ENCODE measurements around the gene ATP1A1. TPM values are rescaled to one million over a fixed set of nuclear protein-coding genes. Genes with fewer than 3 reads are reported as not detected.

Gene ATP1A1
- polyA plus RNA-seq, 3 donors = 32.3 to 135 (median 32.7) TPM

GRCh38 chr1:116431870-116432500 is 58.9 kb downstream of the ATP1A1 start:
- Mint-ChIP-seq H3K27ac (no peak overlapping the region), H3K36me3 (no peaks in the 10 kb centered on the region), H3K27me3 (ENCODE audit: low read depth in 3 of 3) (peaks cover 0 to 4% (median 0%) of the 10 kb centered on the region in 3 donors), H3K9me3 (peaks cover 0 to 2% (median 0%) of the 10 kb centered on the region in 7 donors), H3K4me3 (no peak overlapping the region), H3K4me1 (no peaks in the 10 kb centered on the region)
- peaks cover 0 to 2% of the 10 kb centered on the region in 2 donors for H3K27me3 ChIP-seq (ENCODE audit: control insufficient read depth in 2 of 2, insufficient read depth in 2 of 2, low read length in 2 of 2)
- 78% methylated on average over 7 of the region's 7 CpGs for WGBS (ENCODE audit: insufficient coverage)
- H3K79me2 ChIP-seq (ENCODE audit: insufficient read depth, low read length) = no peaks in the 10 kb centered on the region
- TF ChIP-seq, protein P1, sequence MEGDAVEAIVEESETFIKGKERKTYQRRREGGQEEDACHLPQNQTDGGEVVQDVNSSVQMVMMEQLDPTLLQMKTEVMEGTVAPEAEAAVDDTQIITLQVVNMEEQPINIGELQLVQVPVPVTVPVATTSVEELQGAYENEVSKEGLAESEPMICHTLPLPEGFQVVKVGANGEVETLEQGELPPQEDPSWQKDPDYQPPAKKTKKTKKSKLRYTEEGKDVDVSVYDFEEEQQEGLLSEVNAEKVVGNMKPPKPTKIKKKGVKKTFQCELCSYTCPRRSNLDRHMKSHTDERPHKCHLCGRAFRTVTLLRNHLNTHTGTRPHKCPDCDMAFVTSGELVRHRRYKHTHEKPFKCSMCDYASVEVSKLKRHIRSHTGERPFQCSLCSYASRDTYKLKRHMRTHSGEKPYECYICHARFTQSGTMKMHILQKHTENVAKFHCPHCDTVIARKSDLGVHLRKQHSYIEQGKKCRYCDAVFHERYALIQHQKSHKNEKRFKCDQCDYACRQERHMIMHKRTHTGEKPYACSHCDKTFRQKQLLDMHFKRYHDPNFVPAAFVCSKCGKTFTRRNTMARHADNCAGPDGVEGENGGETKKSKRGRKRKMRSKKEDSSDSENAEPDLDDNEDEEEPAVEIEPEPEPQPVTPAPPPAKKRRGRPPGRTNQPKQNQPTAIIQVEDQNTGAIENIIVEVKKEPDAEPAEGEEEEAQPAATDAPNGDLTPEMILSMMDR (IDR thresholded peaks at IDR 0.05) = no peak
- no peaks in the 10 kb centered on the region for H3K9me3 ChIP-seq (replicated peaks in 1 of 2; ENCODE audit: control insufficient read depth in 1 of 2, insufficient read depth in 1 of 2, low read length in 2 of 2)
- no peak overlapping the region for H3K9ac ChIP-seq (ENCODE audit: insufficient read depth, low read length, poor library complexity, severe bottlenecking)
- no peak overlapping the region for H3K27ac ChIP-seq (ENCODE audit: low read depth in 1 of 2, low read length in 2 of 2)
- H3K4me2 ChIP-seq (replicated peaks; ENCODE audit: extremely low read depth, low read length, poor library complexity, severe bottlenecking) = no peak overlapping the region
- DNase-seq = no peak
- no peaks in the 10 kb centered on the region for H3K4me1 ChIP-seq (ENCODE audit: control insufficient read depth in 1 of 2, insufficient read depth in 2 of 2, low read length in 2 of 2)
- intact Hi-C loops (cut with micrococcal nuclease) = no loop called here
- no peak overlapping the region for H3K4me3 ChIP-seq (replicated peaks in 1 of 3; ENCODE audit: low read depth in 2 of 3, low read length in 3 of 3)
- no peaks in the 10 kb centered on the region for H4K20me1 ChIP-seq (ENCODE audit: insufficient read depth, low read length)
- no peaks in the 10 kb centered on the region for H3K36me3 ChIP-seq (replicated peaks in 1 of 2; ENCODE audit: control insufficient read depth in 1 of 2, insufficient read depth in 2 of 2, low read length in 2 of 2)
- H2AFZ ChIP-seq (ENCODE audit: insufficient read depth, low read depth, low read length, poor library complexity, severe bottlenecking) = no peak overlapping the region

DNA sequence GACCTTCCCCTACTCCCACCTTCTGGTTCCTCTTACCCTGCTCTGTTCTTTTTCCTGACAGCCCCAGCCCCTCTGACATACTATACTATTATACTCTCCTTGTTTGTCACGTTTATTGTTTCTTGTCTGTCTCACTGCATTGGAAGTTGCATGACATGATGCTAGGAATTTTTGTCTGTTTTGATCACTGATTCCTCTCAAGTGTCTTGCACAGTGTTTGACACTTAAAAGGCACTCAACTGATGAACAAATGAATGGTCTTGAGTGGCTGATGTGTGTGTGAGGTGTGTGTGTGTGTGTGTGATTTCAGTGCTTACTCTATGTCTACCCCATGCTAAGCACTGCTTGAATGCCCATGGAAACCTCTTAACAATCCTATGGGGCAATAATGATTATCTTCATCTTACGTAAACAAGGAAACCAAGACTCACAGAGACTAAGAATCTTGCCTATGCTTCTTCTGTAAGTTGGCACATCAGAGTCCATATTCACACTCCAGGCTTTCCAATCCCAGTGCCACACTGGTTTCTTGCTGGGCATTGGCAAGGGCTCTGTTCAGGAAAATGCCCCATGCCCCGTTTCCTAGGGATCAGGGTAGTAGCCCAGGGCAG is 59.7 kb downstream of the ATP1A1 start:
- Mint-ChIP-seq H3K4me3 (no peak overlapping the region), H3K36me3 (no peaks in the 10 kb centered on the region), H3K27ac (peak overlapping the region in 1 of 7 donors; percentile 6), H3K27me3 (ENCODE audit: low read depth in 3 of 3) (peaks cover 0 to 4% (median 0%) of the 10 kb centered on the region in 3 donors), H3K4me1 (no peaks in the 10 kb centered on the region), H3K9me3 (peaks cover 0 to 2% (median 0%) of the 10 kb centered on the region in 7 donors)
- Histone ChIP-seq H2AFZ (ENCODE audit: insufficient read depth, low read depth, low read length, poor library complexity, severe bottlenecking) (no peak overlapping the region), H3K4me3 (replicated peaks in 1 of 3; ENCODE audit: low read depth in 2 of 3, low read length in 3 of 3) (no peak overlapping the region), H4K20me1 (ENCODE audit: insufficient read depth, low read length) (no peaks in the 10 kb centered on the region), H3K27me3 (ENCODE audit: control insufficient read depth in 2 of 2, insufficient read depth in 2 of 2, low read length in 2 of 2) (peaks cover 0 to 2% of the 10 kb centered on the region in 2 donors), H3K9me3 (replicated peaks in 1 of 2; ENCODE audit: control insufficient read depth in 1 of 2, insufficient read depth in 1 of 2, low read length in 2 of 2) (no peaks in the 10 kb centered on the region), H3K27ac (ENCODE audit: low read depth in 1 of 2, low read length in 2 of 2) (no peak overlapping the region), H3K4me2 (replicated peaks; ENCODE audit: extremely low read depth, low read length, poor library complexity, severe bottlenecking) (no peak overlapping the region), H3K36me3 (replicated peaks in 1 of 2; ENCODE audit: control insufficient read depth in 1 of 2, insufficient read depth in 2 of 2, low read length in 2 of 2) (no peaks in the 10 kb centered on the region), H3K79me2 (ENCODE audit: insufficient read depth, low read length) (no peaks in the 10 kb centered on the region), H3K9ac (ENCODE audit: insufficient read depth, low read length, poor library complexity, severe bottlenecking) (no peak overlapping the region), H3K4me1 (ENCODE audit: control insufficient read depth in 1 of 2, insufficient read depth in 2 of 2, low read length in 2 of 2) (no peaks in the 10 kb centered on the region)
- intact Hi-C loops (cut with micrococcal nuclease) = no loop called here
- 90% methylated on average over 2 of the region's 3 CpGs for WGBS (ENCODE audit: insufficient coverage)
- no peak for DNase-seq
- TF ChIP-seq, protein P1 (IDR thresholded peaks at IDR 0.05) = no peak

Data from CD14-positive monocyte (primary cell).